Effector memory CD4-positive, alpha-beta T cell (primary cell): ENCODE data around the gene CENPA.
"Not testable (repeated sequence)": the region's sequence is repeated elsewhere in the genome, so short reads cannot be mapped to it uniquely, and the experiment has no call there.

Experiments used
- DNase-seq, 3 donors: peaks; one replicate each; pipeline ENCODE4 v3.0.0-alpha.2; 2020
- H3K27ac ChIP-seq: 2 replicates; pipeline ENCODE4 v1.7.0; 2013; ENCODE audit warnings: mild to moderate bottlenecking, low read length, moderate library complexity; ENCODE audit not compliant: insufficient read depth, poor library complexity, severe bottlenecking
- H3K27me3 ChIP-seq: replicated peaks from 2 replicates; pipeline ENCODE4 v1.7.0; 2013; ENCODE audit warnings: mild to moderate bottlenecking, low read length; ENCODE audit not compliant: insufficient read depth, control insufficient read depth, poor library complexity, severe bottlenecking
- H3K36me3 ChIP-seq: 2 replicates; pipeline ENCODE4 v1.7.0; 2013; ENCODE audit warnings: mild to moderate bottlenecking, low read length, moderate library complexity; ENCODE audit not compliant: control insufficient read depth, insufficient read depth
- H3K4me1 ChIP-seq: 2 replicates; pipeline ENCODE4 v1.7.0; 2013; ENCODE audit warnings: low read length, mild to moderate bottlenecking; ENCODE audit not compliant: control insufficient read depth, insufficient read depth, poor library complexity, severe bottlenecking
- H3K4me3 ChIP-seq: 2 replicates; pipeline ENCODE4 v1.7.0; 2013; ENCODE audit warnings: low read length, low read depth, mild to moderate bottlenecking; ENCODE audit not compliant: insufficient read depth, poor library complexity, severe bottlenecking
- H3K9me3 ChIP-seq: 2 replicates; pipeline ENCODE4 v1.7.0; 2013; ENCODE audit warnings: mild to moderate bottlenecking, low read length, moderate library complexity; ENCODE audit not compliant: control insufficient read depth

The CENPA gene

DNA sequence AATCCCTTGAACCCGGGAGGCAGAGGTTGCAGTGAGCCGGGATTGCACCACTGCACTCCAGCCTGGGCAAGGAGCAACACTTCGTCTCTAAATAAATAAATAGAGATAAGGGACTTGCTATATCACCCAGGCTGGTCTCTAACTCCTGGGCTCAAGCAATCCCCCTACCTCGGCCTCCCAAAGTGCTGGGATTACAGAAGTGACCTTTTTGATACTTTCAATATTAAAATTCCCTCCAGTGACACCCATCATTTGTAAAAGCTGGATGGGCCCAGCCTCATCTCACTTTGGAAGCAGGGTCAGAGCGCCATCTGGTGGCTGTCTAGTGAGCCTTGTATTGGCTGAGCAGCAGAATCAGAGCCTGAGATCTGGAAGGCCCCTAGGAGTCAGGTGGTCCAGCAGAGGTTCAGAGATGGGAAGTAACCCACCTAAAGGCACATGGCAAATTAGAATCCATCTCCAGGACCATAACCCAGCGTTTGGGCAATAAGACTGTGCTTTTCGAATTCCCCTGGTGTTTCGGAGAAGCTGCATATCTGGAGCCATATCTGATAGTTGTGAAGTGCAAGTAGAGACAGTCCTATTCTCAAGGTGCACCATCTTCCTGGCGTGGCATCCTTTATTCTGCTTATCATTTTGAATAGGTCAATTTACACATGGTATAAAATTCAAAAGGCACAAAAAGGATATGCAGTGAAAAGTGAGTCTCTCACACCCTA, 40.1 kb upstream of the CENPA start:
- H3K27ac ChIP-seq, result no peak overlapping the region
- no peaks in the 10 kb centered on the region for H3K27me3 ChIP-seq
- peak; percentile 30 to 61 (median 36) for DNase-seq
- no peaks in the 10 kb centered on the region for H3K9me3 ChIP-seq
- H3K36me3 ChIP-seq, result no peaks in the 10 kb centered on the region
- no peak overlapping the region for H3K4me3 ChIP-seq
- no peaks in the 10 kb centered on the region for H3K4me1 ChIP-seq

DNA sequence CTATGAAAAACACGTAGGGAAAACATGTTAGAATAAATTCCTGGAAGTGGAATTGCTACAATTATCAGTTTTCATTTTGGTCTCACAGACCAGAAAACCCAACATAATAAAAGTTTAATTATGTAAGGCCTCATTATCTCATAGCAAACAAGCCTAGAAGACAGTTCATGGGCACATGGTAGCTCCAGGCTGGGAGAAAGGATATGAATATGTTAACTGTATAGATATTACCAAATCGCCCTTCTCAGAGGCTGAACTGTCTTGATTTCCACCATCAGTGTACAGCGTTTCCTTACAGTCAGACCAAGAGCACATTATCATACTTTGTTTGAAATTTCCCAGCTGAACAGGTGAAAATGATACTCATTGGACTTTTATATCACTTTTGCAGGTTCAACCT, 38.9 kb upstream of the CENPA start:
- Histone ChIP-seq H3K27me3 (no peaks in the 10 kb centered on the region), H3K9me3 (no peaks in the 10 kb centered on the region), H3K36me3 (no peaks in the 10 kb centered on the region)

DNA sequence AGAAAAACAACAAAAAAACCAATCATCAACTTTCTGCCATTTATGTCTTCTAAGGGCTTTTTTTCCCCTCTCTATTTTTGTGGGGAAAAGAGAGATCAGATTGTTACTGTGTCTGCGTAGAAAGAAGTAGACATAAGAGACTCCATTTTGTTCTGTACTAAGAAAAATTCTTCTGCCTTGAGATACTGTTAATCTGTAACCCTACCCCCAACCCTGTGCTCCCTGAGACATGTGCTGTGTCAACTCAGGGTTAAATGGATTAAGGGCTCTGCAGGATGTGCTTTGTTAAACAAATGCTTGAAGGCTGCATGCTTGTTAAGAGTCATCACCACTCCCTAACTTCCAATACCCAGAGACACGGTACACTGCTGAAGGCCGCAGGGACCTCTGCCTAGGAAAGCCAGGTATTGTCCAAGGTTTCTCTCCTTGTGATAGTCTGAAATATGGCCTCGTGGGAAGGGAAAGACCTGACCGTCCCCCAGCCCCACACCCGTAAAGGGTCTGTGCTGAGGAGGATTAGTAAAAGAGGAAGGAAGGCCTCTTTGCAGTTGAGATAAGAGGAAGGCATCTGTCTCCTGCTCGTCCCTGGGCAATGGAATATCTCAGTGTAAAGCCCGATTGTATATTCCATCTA, 36.0 kb upstream of the CENPA start:
- H3K4me1 ChIP-seq, H3K9me3 ChIP-seq, H3K4me3 ChIP-seq, H3K36me3 ChIP-seq, H3K27me3 ChIP-seq, H3K27ac ChIP-seq, DNase-seq: not testable (repeated sequence)

More for the DNA sequence above, 38.9 kb upstream of the CENPA start:
- Histone ChIP-seq H3K27ac (no peak overlapping the region), H3K4me1 (no peaks in the 10 kb centered on the region), H3K4me3 (no peak overlapping the region)
- DNase-seq, result no peak

DNA sequence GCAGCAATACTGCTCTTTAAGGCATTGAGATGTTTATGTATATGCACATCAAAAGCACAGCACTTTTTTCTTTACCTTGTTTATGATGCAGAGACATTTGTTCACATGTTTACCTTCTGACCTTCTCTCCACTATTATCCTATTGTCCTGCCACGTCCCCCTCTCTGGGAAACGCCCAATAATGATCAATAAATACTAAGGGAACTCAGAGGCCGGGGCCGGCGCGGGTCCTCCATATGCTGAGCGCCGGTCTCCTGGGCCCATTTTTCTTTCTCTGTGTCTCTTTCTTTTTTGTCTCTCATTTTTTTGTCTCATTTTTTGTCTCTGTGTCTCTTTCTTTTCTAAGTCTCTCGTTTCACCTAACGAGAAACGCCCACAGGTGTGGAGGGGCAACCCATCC, 35.4 kb upstream of the CENPA start:
- H3K27me3 ChIP-seq, H3K4me1 ChIP-seq, H3K9me3 ChIP-seq, DNase-seq, H3K27ac ChIP-seq, H3K36me3 ChIP-seq, H3K4me3 ChIP-seq: not testable (repeated sequence)

DNA sequence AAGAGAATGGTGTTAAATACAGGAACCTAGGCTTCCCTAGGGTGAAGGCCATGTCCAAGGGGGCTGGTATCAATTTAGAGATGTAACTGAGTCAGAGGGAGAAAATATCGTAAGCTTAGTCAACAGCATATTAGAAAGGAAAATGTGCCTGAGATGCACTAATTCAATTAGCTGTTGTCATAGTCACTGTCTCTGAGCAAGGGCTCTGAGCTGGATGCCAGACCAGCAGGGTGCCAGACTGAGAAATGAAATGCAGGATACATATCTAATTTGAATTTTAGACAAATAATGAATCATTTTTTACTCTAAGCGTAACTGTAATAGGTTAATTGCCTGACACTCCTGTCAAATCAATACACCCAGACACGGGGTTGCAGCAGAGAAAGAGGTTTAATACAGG, 33.2 kb upstream of the CENPA start:
- Histone ChIP-seq H3K36me3 (no peaks in the 10 kb centered on the region), H3K27me3 (no peaks in the 10 kb centered on the region), H3K4me3 (no peak overlapping the region), H3K4me1 (no peaks in the 10 kb centered on the region), H3K27ac (no peak overlapping the region), H3K9me3 (no peaks in the 10 kb centered on the region)
- no peak for DNase-seq

DNA sequence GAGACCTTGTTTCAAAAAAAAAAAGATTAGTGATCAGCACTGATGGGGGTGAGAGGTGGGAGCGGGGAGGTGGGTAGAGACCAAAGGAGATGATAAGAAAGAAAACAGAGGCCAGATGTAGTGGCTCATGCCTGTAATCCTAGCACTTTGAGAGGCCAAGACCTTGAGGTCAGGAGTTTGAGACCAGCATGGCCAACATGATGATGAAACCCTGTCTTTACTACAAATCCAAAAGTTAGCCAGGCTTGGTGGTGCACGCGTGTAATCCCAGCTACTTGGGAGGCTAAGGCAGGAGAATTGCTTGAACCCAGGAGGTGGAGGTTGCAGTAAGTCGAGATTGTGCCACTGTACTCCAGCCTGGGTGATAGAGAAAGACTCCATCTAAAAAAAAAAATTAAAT, 31.3 kb upstream of the CENPA start:
- Histone ChIP-seq H3K4me3 (no peak overlapping the region), H3K27ac (no peak overlapping the region), H3K9me3 (no peaks in the 10 kb centered on the region), H3K36me3 (no peaks in the 10 kb centered on the region), H3K27me3 (no peaks in the 10 kb centered on the region), H3K4me1 (no peaks in the 10 kb centered on the region)
- no peak for DNase-seq

DNA sequence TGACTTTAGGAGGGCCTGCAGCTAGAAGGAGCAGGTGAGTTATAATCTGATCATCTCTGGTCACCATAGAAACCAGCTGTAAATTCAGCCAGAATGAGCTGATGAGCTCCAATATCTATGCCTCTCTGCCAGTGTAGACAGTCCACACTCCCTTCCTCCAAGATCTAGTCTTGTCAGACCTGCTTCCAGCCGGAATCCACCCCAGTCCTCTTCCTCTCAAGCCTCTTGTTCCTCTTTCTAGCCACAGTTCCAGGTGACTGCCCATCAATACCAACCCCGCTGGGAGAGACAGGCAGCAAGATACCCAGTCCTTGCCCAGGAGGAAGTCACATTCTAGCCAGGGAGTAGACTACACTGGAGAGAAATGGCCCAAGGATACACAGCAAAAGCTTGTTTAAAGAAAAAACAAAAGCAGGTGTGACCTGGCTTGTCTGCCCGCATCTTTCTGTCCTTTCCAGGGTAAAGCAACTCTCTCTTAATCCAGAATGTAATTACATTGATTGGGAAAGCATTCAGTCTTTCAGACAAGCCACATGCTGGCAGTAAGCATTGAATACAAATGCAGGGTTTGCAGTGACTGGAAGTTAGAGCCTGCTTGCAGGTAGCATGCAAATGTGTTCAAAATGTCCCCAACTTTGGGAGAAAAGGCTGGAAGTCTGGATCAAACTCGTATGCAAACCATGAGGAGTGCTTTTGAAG, 30.7 kb upstream of the CENPA start:
- Histone ChIP-seq H3K4me3 (no peak overlapping the region), H3K4me1 (no peaks in the 10 kb centered on the region), H3K27me3 (no peaks in the 10 kb centered on the region), H3K27ac (no peak overlapping the region), H3K36me3 (no peaks in the 10 kb centered on the region), H3K9me3 (no peaks in the 10 kb centered on the region)
- no peak for DNase-seq

DNA sequence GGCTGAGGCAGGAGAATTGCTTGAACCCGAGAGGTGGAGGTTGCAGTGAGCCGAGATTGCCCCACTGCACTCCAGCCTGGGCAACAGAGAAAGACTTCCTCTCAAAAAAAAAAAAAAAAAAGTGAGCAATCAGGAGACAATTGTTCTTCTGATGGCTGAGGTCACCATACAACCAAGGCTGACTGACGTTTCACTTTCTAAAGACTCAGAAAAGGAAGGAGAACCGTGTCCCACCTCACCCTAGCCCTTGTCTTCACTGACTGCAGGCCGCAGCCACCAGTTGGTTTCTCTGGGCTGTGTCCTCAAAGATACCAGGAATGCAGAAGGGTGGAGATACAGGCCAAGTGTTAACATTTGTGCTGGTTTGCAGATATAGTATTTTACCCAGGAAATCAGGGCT, 29.5 kb upstream of the CENPA start:
- Histone ChIP-seq H3K36me3 (no peaks in the 10 kb centered on the region), H3K4me1 (no peaks in the 10 kb centered on the region), H3K4me3 (no peak overlapping the region), H3K27ac (no peak overlapping the region), H3K9me3 (no peaks in the 10 kb centered on the region), H3K27me3 (no peaks in the 10 kb centered on the region)
- DNase-seq, result no peak

DNA sequence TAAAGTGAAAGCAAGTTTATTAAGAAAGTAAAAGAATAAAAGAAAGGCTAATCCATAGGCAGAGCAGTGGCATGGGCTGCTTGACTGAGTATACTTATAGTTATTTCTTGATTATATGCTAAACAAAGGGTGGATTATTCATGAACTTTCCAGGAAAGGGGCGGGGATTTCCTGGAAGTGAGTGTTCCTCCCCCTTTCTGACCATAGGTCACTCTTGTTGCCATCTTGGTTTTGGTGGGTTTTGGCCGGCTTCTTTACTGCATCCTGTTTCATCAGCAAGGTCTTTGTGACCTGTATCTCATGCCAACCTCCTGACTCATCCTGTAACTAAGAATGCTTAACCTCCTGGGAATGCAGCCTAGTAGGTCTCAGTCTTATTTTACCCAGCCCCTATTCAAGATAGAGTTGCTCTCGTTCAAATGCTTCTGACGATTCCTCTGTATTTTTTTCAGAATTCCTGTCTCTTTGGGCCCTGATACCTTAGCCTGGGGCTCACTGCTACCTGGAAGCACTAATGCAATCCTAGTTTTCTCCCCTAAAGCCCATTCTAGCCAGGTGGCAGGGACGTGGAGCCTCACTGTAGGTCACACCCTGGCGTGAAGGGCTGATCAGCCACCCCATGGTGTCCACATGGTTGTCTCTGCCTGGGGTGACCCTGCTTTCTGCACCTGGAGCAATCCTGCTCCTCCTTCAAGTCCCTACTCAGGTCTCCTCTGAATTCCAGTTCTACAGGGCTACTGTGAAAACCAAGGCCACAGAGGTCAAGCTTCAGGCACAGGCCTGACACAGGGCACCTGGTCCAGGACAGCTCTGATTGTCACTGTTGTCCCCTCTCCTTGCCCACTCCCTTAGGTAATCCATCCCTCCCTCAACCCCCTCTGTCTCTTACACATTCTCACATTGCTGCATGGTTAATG, 27.7 kb upstream of the CENPA start:
- Histone ChIP-seq H3K27me3 (no peaks in the 10 kb centered on the region), H3K4me3 (no peak overlapping the region), H3K36me3 (no peaks in the 10 kb centered on the region), H3K9me3 (no peaks in the 10 kb centered on the region), H3K27ac (no peak overlapping the region), H3K4me1 (no peaks in the 10 kb centered on the region)
- DNase-seq, result no peak
